ENCODE results near the gene RNF175.

Gene RNF175

DNA sequence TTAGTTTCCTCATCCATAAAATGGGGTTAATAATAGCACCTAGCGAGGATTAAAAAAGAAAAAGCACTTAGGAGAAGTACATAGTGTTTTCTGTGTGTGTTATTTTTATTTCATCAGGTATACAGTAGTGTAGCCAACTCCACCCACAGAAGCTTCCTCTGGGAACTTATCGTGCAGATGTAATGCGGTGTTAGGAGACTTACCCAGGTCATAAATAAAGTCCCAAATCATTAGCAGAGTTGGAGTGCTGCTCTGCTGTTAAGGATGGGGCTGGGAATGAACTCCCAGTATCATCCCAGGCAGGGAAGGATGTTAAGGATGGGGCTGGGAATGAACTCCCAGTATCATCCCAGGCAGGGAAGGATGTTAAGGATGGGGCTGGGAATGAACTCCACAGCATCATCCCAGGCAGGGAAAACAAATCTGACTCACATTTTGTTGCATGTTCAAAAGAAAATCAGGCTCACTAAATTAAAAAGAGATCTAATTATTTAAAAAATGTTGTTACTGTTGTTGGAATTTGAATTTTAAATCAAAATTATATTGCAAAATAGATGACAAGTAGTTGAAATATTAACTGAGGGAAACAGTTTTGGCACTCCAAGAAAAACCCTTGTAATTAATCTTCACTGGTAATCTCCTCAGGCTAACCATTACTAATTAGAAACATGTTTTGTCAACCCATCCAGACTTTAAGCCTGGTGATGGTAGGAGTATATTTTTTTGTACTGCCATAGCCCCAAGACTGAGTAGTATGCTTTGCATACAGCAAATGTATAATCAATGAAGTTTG lies 39.3 kb upstream of the RNF175 start:
- no peak overlapping the region for H3K4me3 ChIP-seq (ENCODE audit: low read length)
- DNase-seq (ENCODE audit: low read depth), result no peak
- TF ChIP-seq, protein P1, sequence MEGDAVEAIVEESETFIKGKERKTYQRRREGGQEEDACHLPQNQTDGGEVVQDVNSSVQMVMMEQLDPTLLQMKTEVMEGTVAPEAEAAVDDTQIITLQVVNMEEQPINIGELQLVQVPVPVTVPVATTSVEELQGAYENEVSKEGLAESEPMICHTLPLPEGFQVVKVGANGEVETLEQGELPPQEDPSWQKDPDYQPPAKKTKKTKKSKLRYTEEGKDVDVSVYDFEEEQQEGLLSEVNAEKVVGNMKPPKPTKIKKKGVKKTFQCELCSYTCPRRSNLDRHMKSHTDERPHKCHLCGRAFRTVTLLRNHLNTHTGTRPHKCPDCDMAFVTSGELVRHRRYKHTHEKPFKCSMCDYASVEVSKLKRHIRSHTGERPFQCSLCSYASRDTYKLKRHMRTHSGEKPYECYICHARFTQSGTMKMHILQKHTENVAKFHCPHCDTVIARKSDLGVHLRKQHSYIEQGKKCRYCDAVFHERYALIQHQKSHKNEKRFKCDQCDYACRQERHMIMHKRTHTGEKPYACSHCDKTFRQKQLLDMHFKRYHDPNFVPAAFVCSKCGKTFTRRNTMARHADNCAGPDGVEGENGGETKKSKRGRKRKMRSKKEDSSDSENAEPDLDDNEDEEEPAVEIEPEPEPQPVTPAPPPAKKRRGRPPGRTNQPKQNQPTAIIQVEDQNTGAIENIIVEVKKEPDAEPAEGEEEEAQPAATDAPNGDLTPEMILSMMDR (conservative IDR thresholded peaks at IDR 0.05; ENCODE audit: low read depth, low read length), result no peak

DNA sequence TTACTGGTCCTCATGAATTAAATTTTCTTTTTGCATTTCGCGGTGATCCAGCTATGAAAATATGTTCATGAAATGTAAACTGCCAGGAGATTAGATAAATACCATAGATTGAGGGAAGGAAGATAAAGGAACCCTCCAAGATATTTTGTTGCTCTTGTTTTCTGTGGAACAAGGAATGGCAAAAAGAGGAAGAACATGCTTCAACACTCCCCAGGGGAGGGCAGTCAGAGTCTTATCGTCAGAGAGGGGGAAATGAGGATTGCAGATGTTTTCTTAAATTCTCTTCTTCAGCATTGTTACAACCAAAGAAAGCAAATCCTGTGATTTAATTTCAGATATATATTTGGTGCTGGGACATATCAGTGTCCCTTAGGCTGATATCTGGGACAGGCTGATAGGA lies 38.6 kb upstream of the RNF175 start:
- no peak overlapping the region for H3K4me3 ChIP-seq (ENCODE audit: low read length)
- TF ChIP-seq, protein P1 (conservative IDR thresholded peaks at IDR 0.05; ENCODE audit: low read depth, low read length), result no peak
- no peak for DNase-seq (ENCODE audit: low read depth)

DNA sequence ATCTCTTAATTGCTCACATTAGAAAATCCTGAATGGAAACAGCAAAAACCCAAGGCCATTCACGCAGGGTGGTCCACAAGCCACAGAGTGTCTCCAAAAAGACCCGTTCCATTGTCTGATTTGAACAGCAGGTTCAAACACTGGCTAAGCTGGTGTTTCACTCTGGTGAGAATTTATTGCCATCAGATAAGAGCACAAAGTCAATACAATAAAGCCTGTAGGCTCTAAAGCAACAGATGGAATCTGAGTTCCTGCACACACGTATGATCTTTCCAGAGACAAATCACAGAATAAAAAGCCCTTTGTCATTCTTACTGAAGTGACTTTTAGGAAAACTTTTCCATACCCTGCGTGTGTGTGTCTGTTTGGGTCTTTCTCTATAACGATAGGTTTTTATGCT lies 34.2 kb upstream of the RNF175 start:
- TF ChIP-seq, protein P1 (conservative IDR thresholded peaks at IDR 0.05; ENCODE audit: low read depth, low read length), result no peak
- H3K4me3 ChIP-seq (ENCODE audit: low read length), result no peak overlapping the region
- no peak for DNase-seq (ENCODE audit: low read depth)

DNA sequence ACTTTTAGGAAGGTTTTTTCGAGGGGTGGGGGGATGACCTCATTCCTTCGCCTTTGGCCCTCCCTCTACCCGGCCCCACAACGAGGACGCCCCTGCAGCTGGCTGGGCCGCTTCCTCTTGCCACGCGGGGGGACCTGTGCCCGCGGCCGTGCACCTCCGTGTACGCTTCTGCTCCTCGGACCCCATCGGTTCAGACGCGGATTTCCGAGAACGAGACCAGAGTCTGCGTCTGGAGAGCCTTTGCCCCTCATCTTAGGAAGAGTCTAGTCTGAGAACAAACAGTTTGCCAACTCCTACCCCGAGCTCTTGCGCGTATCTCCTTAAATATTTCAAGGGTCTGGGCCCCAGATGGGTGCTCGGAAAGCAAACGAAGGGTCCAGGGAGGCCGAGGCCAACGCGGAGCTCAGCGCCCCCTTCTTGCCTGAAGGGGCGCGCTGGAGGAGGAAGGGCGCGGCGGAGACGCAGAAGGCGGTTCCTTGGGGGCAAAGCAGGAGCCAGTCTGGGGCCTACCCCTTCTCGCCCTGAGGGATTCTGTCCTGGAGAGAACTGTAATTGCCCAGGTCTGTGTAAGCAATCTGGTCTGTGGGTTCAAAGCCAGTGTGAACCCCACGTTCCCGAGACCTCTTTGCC lies 32.9 kb upstream of the RNF175 start:
- DNase-seq (ENCODE audit: low read depth), result no peak
- peak overlapping the region; percentile 29 for H3K4me3 ChIP-seq (ENCODE audit: low read length)
- TF ChIP-seq, protein P1 (conservative IDR thresholded peaks at IDR 0.05; ENCODE audit: low read depth, low read length), result no peak

DNA sequence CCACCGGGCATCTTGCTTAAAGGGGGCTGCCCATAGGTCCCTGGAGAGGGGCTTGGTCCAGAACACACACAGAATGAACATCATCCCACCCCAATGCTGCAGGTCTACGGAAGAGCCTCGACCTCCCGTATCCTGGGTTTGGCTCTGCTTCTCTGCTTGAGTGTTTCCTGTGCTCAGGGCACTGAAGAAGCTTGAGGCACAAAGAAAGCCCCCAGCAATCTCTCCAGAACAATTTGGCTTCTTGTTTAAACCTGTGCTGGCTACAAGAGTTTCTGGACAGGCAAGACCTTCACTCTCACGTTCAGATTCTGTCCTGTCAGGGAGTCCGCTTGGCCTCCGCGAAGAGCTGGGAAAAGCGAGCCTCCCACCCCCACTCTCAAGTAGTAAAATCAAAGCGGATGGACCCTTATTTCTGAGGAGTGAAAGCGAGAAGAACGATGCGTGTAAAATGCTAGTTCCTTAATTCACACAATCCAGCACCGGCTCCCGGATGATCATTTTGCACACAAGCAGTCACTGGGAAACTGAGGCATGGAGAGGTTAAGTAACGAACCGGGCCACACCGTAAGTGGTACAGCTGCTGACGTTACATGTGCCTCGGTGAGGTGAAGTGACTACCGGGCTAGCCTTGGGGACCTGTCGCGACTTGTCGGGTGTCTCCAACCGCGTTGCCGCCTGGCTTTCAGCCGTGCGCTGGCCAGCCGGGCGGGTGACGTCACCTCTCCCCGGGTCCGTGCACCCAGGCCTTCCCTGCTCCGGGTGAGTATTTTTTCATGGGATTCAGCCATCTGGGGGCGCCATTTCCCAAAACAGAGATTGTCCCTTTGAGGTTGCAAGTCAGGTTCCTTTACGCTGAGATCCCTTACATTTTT lies 32.2 kb upstream of the RNF175 start:
- H3K4me3 ChIP-seq (ENCODE audit: low read length), result peak overlapping the region; percentile 29
- no peak for DNase-seq (ENCODE audit: low read depth)
- TF ChIP-seq, protein P1 (conservative IDR thresholded peaks at IDR 0.05; ENCODE audit: low read depth, low read length), result peak; percentile 62

DNA sequence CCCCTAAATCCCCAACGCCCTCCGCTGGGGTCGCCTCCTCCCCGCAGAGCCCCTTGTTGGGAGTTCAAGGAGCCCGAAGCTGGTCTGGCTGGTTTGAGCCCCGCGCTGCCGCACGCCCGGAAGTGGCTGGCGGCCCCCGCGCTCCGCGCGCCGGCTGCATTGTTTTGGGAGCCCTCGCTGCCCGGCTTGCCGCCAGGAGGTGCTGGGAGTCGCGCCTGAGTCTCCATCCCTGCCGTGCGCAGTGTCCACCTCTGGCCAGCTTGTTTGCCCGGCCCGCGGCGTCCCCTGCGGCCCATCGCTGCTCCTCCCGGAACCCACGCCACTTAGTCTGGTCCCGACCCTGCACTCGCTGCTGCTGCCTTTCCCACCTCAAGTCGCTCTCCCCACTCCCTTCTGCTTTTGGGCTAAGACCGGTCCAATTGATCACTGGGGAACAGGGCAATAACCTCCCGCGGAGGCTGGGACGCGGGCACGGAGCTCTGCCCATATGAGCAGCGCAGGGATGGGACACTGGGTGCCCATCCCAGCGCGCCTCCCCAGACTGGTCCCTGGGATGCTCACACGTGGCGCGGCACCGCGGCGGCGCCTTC lies 31.2 kb upstream of the RNF175 start:
- H3K4me3 ChIP-seq (ENCODE audit: low read length), result peak overlapping the region; percentile 22
- no peak for DNase-seq (ENCODE audit: low read depth)
- TF ChIP-seq, protein P1 (conservative IDR thresholded peaks at IDR 0.05; ENCODE audit: low read depth, low read length), result peak; percentile 44

All from retinal pigment epithelial cell (primary cell).